H1 (cell line): ENCODE results near the gene P2RX7.

Experiments
- EZH2 ChIP-seq: fragments of 200-600 bp; sonication (generic); IDR thresholded peaks from 2 replicates; pipeline ENCODE4 v1.7.1; 2012; ENCODE audit warnings: low read depth, mild to moderate bottlenecking, moderate library complexity, low read length, inconsistent platforms; ENCODE audit not compliant: severe bottlenecking
- GABPA ChIP-seq: IDR thresholded peaks from 2 replicates; pipeline ENCODE4 v1.6.1; 2011; ENCODE audit warnings: mild to moderate bottlenecking, low read length, moderate library complexity, borderline replicate concordance; ENCODE audit not compliant: insufficient read depth
- MAFK ChIP-seq: IDR thresholded peaks from 2 replicates; pipeline ENCODE4 v1.6.1; 2012; ENCODE audit warnings: low read depth, mild to moderate bottlenecking, improper control_type of control experiment, low read length
- PHF8 ChIP-seq: fragments of 200-600 bp; sonication (generic); conservative IDR thresholded peaks from 2 replicates; pipeline ENCODE4 v1.7.1; 2012; ENCODE audit warnings: low read depth, mild to moderate bottlenecking, inconsistent platforms, low read length, moderate library complexity
- POLR2A ChIP-seq, 2 experiments: IDR thresholded peaks; 1 replicate in 1 of 2; 2 replicates in 1 of 2; pipeline ENCODE4 v1.6.1; 2011; ENCODE audit warnings: low read depth in 2 of 2, low read length in 2 of 2, mild to moderate bottlenecking in 2 of 2; ENCODE audit errors: control extremely low read depth in 1 of 2
- POLR2AphosphoS5 ChIP-seq: IDR thresholded peaks from 2 replicates; pipeline ENCODE4 v1.6.1; 2011; ENCODE audit warnings: low read depth, low read length
- RNF2 ChIP-seq: fragments of 200-900, 300-1000 bp; sonication (generic); IDR thresholded peaks from 2 replicates; pipeline ENCODE4 v1.7.1; 2016; ENCODE audit warnings: borderline replicate concordance, low read depth, mild to moderate bottlenecking, antibody characterized with exemption, low read length; ENCODE audit not compliant: poor library complexity, severe bottlenecking; ENCODE audit errors: missing control alignments
- SIN3A ChIP-seq, 2 experiments: IDR thresholded peaks in 1 of 2; conservative IDR thresholded peaks in 1 of 2; 2 replicates each; pipeline ENCODE4 v1.6.1; 2011 to 2012; ENCODE audit warnings: low read length in 2 of 2, improper control_type of control experiment in 1 of 2, low read depth in 1 of 2, mild to moderate bottlenecking in 1 of 2
- USF2 ChIP-seq: IDR thresholded peaks from 2 replicates; pipeline ENCODE4 v1.6.1; 2011; ENCODE audit warnings: low read length, improper control_type of control experiment
- YY1 ChIP-seq: IDR thresholded peaks from 2 replicates; pipeline ENCODE4 v1.6.1; 2011; ENCODE audit warnings: low read depth, mild to moderate bottlenecking, low read length
- TF ChIP-seq, protein P1 (sequence below), 3 experiments: IDR thresholded peaks; 1 replicate in 2 of 3; 2 replicates in 1 of 3; pipeline versions ENCODE4 v1.5.1 to v1.6.1; 2011; ENCODE audit warnings: low read length in 3 of 3, mild to moderate bottlenecking in 3 of 3, inconsistent platforms in 2 of 3, low read depth in 1 of 3, moderate library complexity in 1 of 3; ENCODE audit not compliant: insufficient read depth in 1 of 3; ENCODE audit errors: control extremely low read depth in 1 of 3
- TF ChIP-seq, protein P2 (sequence below): IDR thresholded peaks from 2 replicates; pipeline ENCODE4 v1.6.1; 2012; ENCODE audit warnings: inconsistent platforms

DNA sequence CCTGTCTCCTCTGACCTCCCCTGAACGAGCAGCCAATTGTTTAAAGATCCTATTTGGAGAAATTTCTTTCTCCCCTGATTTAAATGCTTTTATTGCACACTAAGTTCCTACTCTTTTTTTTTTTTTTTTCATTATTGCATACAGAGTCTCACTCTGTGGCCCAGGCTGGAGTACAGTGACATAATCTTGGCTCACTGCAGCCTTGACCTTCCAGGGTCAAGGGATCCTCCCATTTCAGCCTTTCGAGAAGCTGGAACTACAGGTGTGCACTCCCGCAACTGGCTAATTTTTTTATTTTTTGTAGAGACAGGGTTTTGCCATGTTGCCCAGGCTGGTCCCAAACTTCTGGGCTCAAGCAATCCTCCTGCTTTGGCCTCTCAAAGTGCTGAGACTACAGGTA lies 5.2 kb upstream of the P2RX7 start:
- TF ChIP-seq, protein P1, sequence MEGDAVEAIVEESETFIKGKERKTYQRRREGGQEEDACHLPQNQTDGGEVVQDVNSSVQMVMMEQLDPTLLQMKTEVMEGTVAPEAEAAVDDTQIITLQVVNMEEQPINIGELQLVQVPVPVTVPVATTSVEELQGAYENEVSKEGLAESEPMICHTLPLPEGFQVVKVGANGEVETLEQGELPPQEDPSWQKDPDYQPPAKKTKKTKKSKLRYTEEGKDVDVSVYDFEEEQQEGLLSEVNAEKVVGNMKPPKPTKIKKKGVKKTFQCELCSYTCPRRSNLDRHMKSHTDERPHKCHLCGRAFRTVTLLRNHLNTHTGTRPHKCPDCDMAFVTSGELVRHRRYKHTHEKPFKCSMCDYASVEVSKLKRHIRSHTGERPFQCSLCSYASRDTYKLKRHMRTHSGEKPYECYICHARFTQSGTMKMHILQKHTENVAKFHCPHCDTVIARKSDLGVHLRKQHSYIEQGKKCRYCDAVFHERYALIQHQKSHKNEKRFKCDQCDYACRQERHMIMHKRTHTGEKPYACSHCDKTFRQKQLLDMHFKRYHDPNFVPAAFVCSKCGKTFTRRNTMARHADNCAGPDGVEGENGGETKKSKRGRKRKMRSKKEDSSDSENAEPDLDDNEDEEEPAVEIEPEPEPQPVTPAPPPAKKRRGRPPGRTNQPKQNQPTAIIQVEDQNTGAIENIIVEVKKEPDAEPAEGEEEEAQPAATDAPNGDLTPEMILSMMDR (IDR thresholded peaks at IDR 0.05; ENCODE audit: control extremely low read depth in 1 of 3, insufficient read depth in 1 of 3, low read depth in 1 of 3, low read length in 3 of 3) = no peak
- TF ChIP-seq GABPA (no peak), POLR2A (IDR thresholded peaks at IDR 0.05; ENCODE audit: control extremely low read depth in 1 of 2, low read depth in 2 of 2, low read length in 2 of 2) (no peak), USF2 (no peak), MAFK (no peak), PHF8 (no peak), RNF2 (no peak), POLR2AphosphoS5 (no peak), EZH2 (no peak), SIN3A (conservative IDR thresholded peaks at IDR 0.05 in 1 of 2, IDR thresholded peaks at IDR 0.05 in 1 of 2; ENCODE audit: low read depth in 1 of 2, low read length in 2 of 2) (no peak), YY1 (no peak)
- TF ChIP-seq, protein P2, sequence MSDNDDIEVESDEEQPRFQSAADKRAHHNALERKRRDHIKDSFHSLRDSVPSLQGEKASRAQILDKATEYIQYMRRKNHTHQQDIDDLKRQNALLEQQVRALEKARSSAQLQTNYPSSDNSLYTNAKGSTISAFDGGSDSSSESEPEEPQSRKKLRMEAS = no peak
